GM12874 (cell line): ENCODE results near the gene VRK2.

Experiments
- TF ChIP-seq, protein P1 (sequence below): IDR thresholded peaks from 2 replicates; pipeline ENCODE4 v1.5.1; 2011; ENCODE audit warnings: low read depth, mild to moderate bottlenecking, control low read depth, low read length, moderate library complexity; ENCODE audit not compliant: insufficient read depth

The VRK2 gene

DNA sequence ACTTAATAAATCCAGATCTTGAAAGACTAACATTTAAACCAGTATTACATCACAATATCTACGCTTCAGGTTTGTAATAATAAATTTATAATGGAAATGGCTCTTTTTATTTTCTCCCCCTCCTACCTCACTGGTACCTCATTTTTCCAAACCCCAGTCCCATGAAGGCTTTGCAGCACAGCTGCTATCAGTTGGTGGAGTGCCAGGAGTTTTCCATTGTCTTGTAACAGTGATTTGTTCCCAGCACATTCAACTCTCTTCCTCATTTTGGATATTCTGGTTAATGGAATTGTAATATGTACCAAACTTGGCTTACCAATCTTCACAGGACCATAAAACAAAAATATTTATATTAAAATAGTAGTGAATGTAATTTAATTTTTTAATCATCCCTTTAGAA is 91.2 kb downstream of the VRK2 start:
- TF ChIP-seq, protein P1, sequence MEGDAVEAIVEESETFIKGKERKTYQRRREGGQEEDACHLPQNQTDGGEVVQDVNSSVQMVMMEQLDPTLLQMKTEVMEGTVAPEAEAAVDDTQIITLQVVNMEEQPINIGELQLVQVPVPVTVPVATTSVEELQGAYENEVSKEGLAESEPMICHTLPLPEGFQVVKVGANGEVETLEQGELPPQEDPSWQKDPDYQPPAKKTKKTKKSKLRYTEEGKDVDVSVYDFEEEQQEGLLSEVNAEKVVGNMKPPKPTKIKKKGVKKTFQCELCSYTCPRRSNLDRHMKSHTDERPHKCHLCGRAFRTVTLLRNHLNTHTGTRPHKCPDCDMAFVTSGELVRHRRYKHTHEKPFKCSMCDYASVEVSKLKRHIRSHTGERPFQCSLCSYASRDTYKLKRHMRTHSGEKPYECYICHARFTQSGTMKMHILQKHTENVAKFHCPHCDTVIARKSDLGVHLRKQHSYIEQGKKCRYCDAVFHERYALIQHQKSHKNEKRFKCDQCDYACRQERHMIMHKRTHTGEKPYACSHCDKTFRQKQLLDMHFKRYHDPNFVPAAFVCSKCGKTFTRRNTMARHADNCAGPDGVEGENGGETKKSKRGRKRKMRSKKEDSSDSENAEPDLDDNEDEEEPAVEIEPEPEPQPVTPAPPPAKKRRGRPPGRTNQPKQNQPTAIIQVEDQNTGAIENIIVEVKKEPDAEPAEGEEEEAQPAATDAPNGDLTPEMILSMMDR = no peak

DNA sequence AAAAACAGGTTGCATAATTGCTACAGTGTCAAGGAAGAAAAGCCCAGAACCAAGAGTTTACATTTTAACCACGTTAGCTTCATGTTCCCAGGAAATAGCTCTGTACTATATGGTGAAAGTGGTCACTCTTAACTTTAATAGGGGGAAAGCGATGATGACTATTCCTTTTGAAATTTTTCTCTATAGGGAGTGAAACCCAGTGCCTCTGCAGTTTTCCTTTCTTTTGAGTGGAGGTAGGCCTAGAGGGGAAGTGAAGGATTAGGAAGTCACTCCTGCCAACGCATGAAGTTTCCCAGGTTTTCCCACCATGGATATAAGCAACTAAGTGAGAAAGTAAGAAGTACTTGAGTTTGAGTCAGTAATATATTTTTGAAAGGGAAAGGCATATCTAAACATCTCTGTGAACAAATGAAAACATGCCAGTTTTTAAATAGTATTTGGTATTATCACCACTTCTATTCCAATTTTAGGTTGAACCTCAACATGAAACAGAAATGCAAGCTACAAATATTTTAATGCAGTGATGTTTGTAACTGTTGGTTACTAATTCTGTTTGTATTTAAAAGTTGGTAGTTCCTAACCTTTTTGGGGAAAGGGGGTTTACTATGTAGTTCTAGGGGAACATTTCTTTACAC is 91.9 kb downstream of the VRK2 start:
- TF ChIP-seq, protein P1 = no peak

DNA sequence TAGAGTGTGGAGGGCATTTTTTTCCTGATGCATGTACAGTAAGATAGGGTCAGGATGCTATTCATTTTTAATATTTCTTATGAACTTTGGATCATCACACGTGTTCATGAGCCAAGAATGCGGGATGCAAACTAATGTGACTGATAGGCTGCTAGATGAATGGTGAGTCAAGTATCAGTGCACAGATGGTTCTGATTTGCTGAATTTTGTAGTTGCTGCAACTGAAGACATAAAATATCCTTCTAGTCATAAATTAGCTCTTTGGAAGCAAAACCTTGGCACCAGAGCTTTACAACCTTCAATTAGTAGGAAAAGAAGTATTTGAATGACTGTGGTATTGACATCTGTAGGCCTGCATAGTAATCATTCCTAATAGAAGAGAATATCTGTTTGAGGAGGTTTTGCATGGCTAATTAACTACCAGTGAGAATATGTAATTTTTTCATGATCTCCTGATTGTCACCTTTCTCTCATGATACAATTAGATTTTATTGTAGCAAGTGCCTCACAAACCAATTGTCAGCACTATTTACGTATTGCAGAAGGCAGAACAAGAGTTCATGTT is 94.0 kb downstream of the VRK2 start:
- TF ChIP-seq, protein P1 = no peak

DNA sequence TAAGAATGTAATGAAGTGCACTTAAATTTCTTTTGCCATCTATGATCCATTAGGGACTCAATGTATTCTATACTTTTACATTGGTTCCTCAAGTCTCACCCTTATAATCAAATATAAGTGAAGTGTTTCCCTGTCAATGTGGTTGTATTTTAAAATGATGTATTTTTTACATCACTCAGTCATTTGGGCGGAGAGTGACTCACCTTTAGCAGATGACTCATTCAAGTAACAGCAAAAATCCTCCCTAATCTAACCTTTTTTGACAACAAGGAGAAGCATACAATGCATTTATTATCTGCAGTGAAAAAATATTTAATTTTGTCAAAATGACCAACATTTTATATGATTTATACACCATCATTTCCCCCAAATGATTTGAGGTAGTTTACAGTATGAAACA is 100.1 kb downstream of the VRK2 start:
- TF ChIP-seq, protein P1 = no peak

DNA sequence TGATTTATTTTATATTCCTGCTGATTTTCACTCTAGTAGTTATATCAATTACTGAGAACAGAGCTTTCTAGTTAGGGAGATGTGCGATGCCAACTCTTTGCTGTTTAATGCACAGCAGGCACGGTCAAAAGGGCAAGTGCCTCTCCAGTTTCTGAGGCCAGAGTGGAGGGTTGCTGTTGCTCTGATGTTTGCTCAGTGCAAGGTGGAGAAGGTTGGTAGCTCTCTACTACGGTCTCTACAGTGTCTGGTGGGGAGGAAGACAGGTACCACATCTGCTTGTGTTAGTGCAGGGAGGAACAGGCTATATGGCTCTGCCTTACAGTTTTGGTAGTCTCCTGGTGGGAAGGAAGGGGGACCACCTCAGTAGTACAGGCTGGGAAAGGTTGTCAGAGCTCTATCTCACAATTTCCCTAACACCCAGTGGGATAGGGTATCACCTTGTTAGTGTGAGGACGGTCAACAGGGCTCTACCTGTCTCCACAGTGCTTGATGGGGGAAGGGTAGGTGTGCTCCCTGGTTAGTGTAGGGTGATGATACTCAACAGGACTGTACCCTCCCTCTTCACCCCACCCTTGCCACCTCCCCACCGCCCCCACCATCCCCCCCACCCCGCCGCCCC is 108.7 kb downstream of the VRK2 start:
- TF ChIP-seq, protein P1 = no peak

DNA sequence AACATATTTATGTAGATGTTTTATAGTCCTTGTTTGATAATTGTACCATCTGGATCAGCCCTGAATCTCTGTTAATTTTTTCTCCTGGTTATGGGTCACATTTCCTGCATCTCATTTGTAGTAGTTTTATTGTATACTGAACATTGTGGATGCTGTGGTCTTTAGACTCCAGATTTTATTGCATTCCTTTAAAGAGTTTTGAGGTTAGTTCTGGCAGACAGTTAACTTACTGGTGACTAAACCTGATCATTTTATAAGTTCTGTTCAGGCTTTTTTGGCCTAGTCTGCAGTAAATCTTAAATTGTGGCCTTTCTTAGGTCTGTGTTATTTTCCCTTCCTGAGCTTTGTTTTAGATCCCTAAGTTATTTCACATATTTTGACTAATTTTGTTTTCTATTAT is 110.2 kb downstream of the VRK2 start:
- TF ChIP-seq, protein P1 = no peak

DNA sequence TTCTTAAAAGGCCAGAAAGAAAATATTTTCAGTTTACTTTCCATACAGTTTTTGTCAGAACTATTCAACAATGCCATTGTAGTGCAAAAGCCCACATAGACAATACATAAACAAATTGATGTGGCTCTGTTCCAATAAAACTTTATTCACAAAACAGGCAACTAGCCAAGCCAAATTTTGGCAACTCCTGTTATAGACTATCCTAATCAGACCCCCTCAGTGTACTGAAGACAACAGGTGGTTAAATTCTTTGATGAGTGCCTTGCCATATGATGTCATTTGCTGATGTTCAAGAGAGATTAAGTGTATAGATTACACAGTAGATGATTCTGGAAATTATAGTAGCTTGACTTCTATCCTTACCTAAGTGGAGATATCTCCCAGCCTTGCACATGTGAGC is 111.1 kb downstream of the VRK2 start:
- TF ChIP-seq, protein P1 = no peak
